KG1 (cell line): ENCODE measurements around the gene FNIP2.
"Not testable (repeated sequence)": the region's sequence is repeated elsewhere in the genome, so short reads cannot be mapped to it uniquely, and the experiment has no call there.

ENCODE experiments used
- DNase-seq: peaks from one replicate; lab custom pipeline; 2025; lab: John Stamatoyannopoulos, UW

The FNIP2 gene

DNA sequence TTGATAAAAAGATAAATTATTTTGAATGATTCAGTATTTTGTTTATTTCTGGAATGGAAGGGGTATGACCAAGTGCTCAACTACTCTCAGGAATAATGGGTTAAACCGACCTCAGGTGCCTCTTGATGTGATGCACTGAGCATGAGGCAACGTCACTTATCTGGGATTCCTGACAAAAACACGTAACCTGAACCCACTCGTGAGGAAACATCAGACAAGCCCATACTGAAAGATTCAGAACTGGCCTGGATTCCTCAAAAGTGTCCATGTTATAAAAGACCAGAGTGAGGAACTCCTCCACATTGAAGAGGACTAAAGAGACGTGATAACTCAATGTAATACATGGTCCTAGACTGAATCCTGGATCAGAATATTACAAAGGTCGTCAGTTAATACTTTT is 144.0 kb downstream of the FNIP2 start:
- DNase-seq = no peak

DNA sequence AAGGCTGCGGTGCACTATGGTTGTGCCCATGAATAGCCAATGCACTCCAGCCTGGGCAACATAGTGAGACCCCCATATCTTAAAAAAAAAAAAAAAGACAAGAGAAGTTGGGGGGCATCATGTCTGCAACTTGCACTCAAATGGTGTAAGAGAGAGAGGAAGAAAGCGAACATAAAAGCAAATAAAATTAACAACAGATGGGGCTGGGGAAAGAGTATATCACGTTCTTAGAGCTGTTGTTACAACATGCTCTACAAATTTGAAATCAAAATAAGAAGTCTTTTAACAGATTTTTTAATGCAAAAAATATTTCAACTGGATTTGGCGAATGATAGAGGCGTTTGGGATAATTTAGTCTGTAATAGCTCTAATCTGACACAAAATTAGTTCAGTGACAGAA is 144.9 kb downstream of the FNIP2 start:
- no peak for DNase-seq

DNA sequence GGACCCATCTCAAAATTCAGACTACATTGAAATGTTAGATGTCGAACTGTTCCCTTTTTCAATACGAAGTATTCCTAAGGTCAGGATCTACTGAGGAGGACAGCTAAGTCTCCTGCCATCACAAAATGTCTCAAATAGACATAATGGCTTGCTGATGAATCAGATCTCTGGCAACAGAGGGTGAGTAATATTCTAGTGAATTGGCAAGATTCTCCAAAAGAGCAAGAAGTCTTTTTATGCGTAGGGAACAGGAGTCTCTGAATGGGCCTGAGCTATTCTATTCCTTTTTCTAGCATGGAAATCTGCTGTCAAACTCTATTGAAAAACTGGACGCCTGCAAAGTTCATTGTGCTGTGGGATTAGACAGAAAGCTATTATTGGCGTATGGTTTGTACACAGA is 145.4 kb downstream of the FNIP2 start:
- DNase-seq = no peak

DNA sequence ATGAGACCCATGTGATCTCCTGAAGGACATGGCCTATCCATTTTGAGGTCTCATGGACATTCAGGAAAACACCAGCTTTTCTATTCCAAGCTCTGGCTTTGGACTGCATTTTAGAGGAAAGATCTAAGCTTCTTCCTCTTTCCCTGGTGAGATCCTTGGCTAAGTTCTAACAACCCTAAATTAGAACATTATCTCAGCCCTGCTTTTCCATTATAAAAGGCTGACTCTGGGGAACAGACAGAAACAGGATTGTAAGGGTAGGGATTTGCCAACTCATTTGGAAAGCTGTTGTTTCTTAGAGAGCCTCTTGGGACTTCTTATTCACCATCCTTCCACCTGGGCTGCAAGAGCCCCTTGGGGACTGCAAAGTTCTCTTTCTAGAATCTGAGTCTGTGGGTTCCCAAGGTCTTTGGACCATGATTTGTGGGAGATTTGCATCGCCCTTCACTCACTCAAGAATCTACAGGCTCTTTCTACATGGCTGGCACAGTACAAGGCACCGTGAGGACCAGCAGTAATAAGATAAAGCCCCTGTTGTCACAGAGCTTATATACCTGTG is 146.9 kb downstream of the FNIP2 start:
- no peak for DNase-seq

DNA sequence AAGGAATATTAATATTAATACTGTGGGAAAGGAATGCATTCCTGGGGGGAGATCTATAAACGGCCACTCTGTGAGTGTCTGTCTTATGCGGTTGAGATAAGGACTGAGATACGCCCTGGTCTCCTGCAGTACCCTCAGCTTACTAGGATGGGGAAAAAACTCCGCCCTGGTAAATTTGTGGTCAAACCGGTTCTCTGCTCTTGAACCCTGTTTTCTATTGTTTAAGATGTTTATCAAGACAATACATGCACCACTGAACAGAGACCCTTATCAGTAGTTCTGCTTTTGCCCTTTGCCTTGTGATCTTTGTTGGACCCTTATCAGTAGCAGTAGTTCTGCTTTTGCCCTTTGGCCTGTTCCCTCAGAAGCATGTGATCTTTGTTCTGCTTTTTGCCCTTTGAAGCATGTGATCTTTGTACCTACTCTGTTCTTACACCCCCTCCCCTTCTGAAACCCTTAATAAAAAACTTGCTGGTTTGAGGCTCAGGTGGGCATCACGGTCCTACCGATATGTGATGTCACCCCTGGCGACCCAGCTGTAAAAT is 151.7 kb downstream of the FNIP2 start:
- DNase-seq = not testable (repeated sequence)

DNA sequence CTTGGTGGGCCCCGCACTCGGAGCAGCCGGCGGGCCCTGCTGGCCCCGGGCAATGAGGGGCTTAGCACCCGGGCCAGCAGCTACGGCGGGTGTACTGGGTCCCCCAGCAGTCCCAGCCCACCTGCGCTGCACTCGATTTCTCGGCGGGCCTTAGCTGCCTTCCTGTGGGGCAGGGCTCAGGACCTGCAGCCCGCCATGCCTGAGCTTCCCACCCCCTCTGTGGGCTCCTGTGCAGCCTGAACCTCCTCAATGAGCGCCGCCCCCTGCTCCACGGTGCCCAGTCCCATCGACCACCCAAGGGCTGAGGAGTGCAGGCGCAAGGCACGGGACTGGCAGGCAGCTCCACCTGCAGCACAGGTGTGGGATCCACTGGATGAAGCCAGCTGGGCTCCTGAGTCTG is 158.9 kb downstream of the FNIP2 start:
- DNase-seq = not testable (repeated sequence)

DNA sequence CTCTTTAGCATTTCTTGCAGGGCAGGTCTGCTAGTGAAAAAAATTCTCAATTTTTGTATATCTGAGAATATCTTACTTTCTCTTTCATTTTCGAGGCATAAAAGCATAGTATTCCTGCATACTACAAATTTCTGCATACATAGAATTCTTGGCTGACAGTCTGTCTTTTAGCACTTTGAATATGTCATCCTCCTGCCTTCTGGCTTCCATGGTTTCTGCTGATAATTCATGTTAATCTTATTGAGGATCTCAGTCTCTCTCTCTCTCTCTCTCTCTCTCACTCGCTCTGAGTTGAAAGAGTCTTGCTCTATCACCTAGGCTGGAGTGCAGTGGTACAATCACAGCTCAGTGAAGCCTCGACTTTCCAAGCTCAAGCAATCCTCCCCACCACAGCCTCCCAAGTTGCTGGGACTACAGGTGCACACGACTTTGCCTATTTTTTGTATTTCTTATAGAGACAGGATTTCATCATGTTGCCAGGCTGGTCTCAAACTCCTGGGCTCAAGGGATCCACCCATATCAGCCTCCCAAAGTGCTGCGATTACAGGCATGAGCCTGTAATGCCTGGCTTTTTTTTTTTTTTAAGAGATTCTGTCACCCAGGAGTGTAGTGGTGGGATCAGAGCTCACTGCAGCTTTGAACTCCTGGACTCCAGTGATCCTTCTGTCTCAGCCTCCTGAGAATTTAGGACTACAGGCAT is 161.3 kb downstream of the FNIP2 start:
- DNase-seq = no peak

DNA sequence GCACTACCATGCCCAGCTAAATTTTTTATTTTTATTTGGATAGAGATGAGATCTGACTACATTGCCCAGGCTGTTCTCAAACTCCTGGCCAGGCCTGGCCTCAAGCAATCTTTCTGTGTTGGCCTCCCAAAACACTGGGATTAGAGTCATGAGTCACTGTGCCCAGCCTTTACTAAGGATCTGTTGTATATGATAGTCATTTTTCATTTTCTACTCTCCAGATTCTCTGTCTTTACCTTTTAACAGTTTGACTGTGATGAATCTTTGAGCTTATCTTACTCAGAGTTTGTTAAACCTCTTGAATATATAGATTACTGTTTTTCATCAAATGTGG is 161.8 kb downstream of the FNIP2 start:
- DNase-seq = no peak

DNA sequence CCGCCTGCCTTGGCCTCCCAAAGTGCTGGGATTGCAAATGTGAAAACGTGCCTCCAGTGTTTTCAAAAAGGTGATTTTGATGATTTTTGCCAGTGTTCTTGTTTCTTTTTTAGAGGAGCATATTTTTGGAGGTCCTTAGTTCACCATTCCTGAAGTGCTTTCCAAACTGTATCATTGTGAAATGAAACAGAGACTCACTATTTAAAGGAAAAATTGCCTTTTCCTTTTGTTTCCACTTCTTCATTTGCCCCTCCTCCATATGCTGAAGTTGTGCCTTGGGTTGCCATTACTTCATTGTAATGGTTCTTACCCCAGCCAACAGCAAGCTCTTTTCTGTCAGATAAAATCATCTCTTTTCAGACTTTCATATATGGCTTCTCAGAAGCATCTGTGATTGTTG is 164.4 kb downstream of the FNIP2 start:
- no peak for DNase-seq

DNA sequence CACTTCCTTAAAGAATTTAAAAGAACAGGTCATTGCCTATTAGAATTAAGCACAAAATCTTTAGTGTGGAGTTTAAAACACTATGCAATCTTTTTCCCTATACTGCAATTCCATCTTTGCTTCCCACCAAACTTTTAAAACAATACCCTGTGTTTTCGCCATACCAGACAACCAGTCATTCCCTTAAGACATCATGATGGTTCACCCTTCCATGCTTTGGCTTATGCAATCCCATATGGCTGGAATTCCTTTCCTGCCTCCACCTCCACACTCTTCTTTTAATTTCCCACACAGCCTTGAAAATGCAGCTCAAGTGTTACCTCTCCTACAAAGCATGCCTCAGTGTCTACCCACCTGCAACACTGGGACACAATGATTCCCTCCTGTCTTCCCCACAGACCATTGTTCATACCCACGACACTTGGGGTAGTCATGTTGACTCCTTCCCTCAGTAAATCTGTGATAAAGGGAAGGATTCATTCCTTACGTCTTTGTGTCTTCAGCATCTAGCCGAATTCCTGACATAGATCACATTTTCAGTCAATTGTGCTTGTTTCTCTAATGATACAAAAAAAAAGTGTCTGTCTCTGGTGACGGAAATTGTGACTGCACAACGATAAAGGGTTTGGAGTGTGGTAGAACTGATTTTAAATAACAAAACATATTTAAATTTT is 166.3 kb downstream of the FNIP2 start:
- DNase-seq = no peak

DNA sequence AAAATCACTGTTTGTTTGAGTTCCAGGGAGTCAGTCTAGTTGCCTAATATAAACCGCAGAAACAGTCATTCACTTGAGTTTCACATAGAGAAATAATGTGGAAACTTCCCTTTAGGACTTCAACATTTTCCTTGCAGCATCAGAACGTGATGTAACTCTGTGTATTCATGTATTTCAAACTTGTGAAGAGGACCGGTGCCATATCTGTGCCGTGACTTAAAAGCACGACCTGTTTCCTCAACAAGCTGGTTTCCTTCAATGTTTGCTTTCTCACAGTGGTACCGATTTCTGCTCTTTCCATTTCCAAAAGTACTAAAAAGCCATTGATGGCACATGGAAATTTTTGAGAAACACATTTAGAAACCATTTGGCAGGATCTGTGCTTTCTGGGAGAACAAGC is 167.4 kb downstream of the FNIP2 start:
- DNase-seq = no peak

DNA sequence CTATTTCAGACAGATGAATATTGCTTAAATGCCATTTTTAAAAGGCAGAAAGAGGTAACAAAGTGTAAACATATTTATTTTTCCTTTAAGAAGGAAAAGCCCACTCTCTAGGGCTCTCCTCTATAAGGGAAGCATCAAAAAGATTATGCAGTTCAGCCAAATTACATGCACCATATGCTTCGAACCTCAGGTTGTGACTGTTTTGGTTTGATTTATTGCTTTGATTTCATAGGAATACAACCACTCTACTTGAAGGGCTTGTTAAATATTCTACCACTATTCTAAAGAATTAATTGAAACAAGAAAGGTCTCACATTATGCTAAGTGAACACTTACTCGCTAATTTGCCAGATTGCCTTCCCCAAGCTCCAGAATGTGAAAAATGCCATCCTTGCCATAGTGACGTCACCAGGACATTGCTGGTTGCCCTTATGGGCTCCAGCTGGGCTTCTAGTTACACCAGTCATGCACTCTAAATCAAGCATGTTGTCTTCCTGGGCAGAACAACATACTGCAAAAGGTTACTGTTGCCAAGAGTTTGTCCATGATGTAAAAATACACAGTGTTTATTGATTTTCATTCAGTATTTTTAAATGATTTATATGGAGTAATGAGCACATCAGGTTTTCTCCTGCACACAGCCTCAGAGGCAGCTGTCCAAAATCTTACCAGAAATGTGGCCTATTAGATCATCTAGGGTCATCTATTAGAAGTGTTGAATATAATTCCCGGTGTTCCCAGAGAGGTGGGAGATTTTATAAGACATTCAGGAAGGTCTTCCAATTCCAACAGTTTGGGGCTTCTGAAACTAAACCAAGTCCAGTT is 169.6 kb downstream of the FNIP2 start:
- DNase-seq = no peak

DNA sequence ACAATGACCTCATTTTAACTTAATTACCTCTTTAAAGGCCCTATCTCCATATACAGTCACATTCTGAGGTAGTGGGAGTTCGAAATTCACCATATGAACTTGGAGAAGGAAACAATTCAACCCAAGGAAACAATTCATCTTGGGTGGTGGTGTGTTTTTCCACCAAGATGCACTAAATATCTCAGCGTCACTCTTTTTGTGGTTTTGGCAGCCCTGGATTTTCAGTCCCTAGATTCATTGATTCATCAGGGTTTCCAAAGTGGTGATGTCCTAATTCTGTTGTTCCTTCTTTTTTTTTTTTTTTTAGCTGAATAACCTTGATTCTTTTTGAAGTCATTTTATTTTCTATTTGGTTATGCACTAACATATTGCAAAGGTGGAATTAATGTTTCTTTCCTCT is 171.4 kb downstream of the FNIP2 start:
- DNase-seq = no peak

DNA sequence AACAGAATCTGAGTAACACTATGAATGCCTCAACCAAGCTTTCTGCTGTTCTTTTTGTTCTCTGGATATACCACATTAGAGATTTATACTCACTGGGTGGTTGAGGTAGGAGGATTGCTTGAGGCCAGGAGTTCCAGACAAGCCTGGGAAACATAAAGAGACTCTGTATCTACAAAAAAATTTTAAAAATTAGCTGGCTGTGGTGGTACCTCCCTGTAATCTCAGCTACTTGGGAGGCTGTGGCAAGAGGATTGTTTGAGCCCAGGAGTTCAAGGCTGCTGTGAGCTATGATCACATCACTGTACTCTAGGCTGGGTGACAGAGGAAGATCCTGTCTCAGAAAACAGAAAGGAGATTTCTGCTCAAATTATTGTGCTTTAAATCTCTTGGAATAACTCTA is 172.5 kb downstream of the FNIP2 start:
- no peak for DNase-seq

DNA sequence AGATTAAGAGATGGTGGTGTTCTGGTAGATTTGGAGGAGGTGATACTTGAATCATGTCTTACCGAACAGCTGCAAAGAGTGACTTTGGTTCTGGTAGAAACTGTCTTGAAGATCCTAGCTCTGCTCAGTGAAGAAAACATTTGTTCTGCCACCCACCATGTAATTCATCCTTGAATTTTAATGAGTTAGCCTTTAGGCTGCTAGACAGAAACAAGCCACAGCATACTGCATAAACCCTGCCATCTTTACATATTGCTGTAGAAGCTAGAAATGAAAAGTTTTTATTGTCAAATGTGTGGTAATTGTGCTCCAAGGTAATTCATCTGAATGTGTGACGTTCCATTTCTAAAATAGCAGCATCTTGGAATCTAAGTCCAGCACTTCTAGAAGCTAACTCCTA is 173.1 kb downstream of the FNIP2 start:
- no peak for DNase-seq

DNA sequence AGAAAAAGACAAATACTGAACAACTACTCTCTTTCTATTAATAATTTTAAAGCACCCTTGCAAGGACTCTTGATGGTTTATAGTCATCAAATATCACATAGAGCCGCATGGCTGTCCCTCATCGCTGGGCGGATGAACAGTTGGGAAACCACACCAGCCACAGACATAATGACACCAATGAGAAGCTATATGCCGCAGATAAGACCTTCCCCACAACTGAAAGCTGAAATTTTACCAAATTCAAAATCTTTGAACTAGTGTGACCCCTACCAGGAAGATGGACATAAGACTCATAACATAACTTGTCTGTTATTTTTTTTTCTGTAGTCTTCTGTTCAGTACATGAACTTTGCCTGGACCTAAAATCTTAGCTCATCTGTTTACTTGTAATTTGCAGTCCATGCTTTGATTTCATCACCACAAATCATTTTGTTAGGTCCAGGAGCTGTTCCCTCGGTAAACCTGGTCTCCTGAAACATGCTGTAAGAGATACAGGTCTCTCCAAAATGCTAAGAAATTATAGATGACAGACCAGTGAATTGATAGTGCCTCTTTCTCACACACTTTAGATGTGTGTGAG is 176.8 kb downstream of the FNIP2 start:
- no peak for DNase-seq

DNA sequence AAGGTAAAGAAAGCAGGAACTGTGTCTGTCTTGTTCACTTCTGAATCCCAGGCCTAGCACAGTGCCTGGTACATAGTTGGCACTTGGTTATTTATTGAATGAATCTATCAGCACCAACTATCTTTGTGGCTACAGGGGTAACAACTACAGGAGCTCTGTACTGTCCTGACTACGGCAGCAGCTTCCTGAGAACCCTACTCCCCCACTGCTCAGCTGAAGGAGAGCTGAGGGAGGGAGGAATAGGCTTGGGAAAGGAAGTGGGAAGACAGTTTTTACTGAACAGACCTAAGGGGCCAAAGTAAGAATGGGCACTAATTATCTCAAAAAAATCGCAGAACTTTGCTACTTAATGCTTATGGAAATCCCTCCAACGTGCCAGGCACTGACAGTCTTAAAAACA is 178.0 kb downstream of the FNIP2 start:
- no peak for DNase-seq

DNA sequence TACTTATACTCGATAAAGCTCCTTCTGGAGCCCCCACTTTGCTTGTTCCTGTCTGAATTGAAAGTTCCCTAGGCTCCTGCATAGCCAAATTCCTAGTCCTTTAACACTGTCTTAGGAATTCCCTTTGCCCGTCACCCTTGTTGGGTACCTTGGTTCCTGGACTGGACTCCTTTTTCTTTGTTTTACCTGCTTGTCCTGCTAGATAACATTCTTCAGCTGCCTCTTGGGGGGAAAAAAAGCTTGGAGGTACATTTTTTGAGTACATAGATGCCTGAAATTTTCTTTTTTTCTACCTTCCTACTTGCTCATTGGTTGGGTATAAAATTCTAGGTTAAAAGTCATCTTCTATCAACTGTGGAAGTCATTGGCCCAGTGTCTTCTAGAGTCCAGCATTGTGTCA is 179.2 kb downstream of the FNIP2 start:
- no peak for DNase-seq

DNA sequence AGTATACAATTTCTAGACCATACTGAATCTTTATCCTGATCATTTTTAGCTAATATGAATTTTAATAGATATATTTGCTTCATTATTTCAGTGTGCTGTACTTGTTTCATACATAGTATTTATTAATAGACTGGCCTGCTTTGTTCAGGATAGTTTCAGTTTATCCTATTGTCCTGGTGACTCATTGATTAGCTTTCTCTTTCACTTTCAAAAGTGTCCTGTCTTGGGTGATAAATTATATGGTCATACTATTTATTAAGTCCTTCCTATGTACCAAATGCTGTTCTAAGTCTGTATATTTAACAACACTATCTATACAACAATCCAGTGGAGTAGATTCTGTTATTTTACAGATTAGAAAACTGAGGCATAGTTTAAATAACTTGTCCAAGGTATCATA is 180.3 kb downstream of the FNIP2 start:
- no peak for DNase-seq

DNA sequence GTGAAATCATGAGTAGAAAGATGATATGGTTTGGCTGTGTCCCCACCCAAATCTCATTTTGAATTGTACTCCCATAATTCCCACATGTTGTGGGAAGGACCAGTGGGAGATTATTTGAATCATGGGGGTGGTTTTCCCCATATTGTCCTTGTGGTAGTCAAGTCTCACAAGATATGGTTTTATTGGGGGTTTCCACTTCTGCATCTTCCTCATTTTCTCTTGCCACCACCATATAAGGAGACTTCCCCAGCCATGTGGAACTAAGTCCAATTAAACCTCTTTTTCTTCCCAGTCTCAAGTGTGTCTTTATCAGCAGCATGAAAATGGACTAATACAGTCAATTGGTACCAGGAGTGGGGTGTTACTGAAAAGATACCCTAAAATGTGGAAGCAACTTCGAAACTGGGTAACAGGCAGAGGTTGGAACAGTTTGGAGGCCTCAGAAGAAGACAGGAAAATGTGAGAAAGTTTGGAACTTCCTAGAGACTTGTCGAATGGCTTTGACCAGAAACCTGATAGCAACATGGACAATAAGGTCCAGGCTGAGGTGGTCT is 183.5 kb downstream of the FNIP2 start:
- not testable (repeated sequence) for DNase-seq

DNA sequence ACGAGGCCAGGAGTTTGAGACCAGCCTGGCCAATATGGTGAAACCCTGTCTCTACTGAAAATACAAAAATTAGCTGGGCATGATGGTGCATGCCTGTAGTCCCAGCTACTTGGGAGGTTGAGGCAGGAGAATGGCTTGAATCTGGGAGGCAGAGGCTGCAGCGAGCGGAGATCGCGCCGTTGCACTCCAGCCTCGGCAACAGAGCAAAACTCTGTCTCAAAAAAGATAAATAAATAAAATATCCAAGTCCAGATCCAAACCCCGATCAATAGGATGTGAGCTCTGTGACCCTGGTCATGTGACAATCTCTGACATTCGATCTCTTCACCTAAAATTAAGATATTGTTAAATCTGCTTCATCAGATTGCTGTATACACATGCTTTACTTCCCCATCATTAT is 187.5 kb downstream of the FNIP2 start:
- DNase-seq = not testable (repeated sequence)

DNA sequence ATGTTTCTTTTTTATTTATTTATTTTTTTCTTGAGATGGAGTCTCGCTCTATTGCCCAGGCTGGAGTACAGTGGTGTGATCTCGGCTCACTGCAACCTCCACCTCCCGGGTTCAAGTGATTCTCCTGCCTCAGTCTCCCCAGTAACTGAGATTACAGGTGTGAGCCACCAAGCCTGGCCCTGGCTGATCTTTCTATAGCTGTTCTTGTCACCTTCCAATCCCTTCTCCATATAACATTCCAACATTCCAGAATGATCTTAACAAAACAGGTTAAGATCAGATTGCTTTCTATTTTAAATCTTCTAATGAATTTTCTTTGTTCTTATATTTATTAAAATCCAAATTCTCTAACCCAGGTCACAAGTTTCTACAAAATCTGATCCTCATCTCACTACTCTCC is 188.1 kb downstream of the FNIP2 start:
- not testable (repeated sequence) for DNase-seq
